IPS-20b (cell line): ENCODE results near the gene ANKRD6.

Experiments
- H3K27ac ChIP-seq: one replicate; pipeline ENCODE4 v1.5.1; 2013; ENCODE audit warnings: low read length
- H3K27me3 ChIP-seq: 2 replicates; pipeline ENCODE4 v1.6.1; 2013; ENCODE audit warnings: mild to moderate bottlenecking, low read length, inconsistent platforms; ENCODE audit not compliant: insufficient read depth
- H3K36me3 ChIP-seq: 2 replicates; pipeline ENCODE4 v1.6.1; 2013; ENCODE audit warnings: low read depth, mild to moderate bottlenecking, inconsistent platforms, low read length, moderate library complexity; ENCODE audit not compliant: insufficient read depth
- H3K4me1 ChIP-seq: 2 replicates; pipeline ENCODE4 v1.6.1; 2013; ENCODE audit warnings: mild to moderate bottlenecking, control low read depth, inconsistent platforms, low read length, moderate library complexity; ENCODE audit not compliant: insufficient read depth
- H3K4me3 ChIP-seq: 2 replicates; pipeline ENCODE4 v1.5.1; 2013; ENCODE audit warnings: mild to moderate bottlenecking, low read length, inconsistent platforms
- H3K9ac ChIP-seq: 2 replicates; pipeline ENCODE4 v1.6.1; 2013; ENCODE audit warnings: low read depth, mild to moderate bottlenecking, inconsistent platforms, low read length, moderate library complexity
- H3K9me3 ChIP-seq: 2 replicates; pipeline ENCODE4 v1.6.1; 2013; ENCODE audit warnings: mild to moderate bottlenecking, low read depth, low read length, inconsistent platforms; ENCODE audit not compliant: insufficient read depth

ANKRD6 gene

DNA sequence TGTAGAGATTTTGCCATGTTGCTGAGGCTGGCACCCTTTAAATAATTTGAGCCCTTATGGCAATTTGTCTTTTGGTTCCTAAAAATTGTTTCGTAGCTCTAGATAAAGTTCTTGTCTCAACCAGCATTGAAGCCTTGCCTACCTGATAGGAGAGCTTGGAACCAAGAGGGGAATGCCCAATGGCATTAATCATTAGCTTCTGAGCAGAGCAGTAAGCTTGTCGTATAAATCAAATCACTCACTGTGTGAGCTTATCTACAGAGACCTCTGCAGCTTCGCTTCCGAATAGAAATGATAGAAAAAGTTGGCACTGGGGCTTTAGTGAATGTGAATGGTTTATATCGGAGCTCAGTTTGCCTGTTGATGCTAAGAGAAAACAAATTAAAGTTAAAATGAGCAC is 10.7 kb downstream of the ANKRD6 start:
- H3K9me3 ChIP-seq: no peaks in the 10 kb centered on the region
- H3K9ac ChIP-seq: no peak overlapping the region
- H3K4me3 ChIP-seq: no peak overlapping the region
- H3K27me3 ChIP-seq: peaks cover 20% of the 10 kb centered on the region; the same call in 1 of the 2 replicates
- no peaks in the 10 kb centered on the region for H3K36me3 ChIP-seq
- no peak overlapping the region for H3K27ac ChIP-seq
- no peaks in the 10 kb centered on the region for H3K4me1 ChIP-seq

DNA sequence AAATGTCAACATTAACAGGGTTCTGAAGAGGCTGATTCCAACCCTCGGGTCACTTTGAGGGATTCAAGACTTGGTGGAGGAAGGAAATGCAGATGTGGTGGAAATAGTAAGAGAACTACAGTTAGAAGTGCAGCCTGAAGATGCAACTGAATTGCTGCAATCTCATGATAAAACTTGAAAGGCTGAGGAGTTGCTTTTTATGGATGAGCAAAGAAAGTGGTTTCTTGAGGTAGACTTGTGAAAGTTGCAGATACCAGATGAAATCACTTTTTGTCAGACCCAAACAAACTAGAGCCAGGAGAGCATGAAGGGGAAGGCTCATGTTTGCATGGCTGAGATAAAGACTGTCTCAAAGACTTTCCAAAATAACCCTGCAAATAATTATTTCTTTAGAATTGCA is 16.2 kb downstream of the ANKRD6 start:
- Histone ChIP-seq H3K27ac (no peak overlapping the region), H3K27me3 (no peaks in the 10 kb centered on the region), H3K4me3 (no peak overlapping the region), H3K9ac (no peak overlapping the region), H3K36me3 (no peaks in the 10 kb centered on the region), H3K9me3 (no peaks in the 10 kb centered on the region), H3K4me1 (no peaks in the 10 kb centered on the region)

DNA sequence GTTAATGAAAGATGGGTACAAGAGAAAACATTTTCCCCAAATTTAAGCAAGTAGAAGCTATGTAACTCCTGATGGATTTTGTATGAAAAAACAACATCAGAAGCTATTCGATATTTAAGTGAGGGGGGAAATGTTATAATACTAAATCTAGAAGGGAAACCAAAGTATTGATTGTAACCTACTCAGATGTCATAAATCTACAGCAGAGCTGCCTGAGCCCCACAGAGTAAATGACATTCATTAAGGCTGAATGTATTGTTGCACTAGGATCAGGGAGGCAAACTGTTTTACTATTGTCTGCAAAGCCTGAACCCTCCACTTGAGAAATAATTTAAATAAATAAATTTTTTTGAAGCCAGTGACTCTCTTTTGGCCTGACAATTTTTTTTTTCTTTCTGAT is 19.3 kb downstream of the ANKRD6 start:
- H3K4me1 ChIP-seq: no peaks in the 10 kb centered on the region
- H3K36me3 ChIP-seq: no peaks in the 10 kb centered on the region
- H3K27me3 ChIP-seq: no peaks in the 10 kb centered on the region
- no peak overlapping the region for H3K27ac ChIP-seq
- H3K4me3 ChIP-seq: no peak overlapping the region
- no peaks in the 10 kb centered on the region for H3K9me3 ChIP-seq
- no peak overlapping the region for H3K9ac ChIP-seq

GRCh38 chr6:89454300-89454699 is 21.3 kb downstream of the ANKRD6 start:
- no peak overlapping the region for H3K9ac ChIP-seq
- no peak overlapping the region for H3K27ac ChIP-seq
- H3K9me3 ChIP-seq: no peaks in the 10 kb centered on the region
- H3K27me3 ChIP-seq: no peaks in the 10 kb centered on the region
- no peaks in the 10 kb centered on the region for H3K36me3 ChIP-seq
- no peaks in the 10 kb centered on the region for H3K4me1 ChIP-seq
- H3K4me3 ChIP-seq: no peak overlapping the region

- Histone ChIP-seq H3K9ac (no peak overlapping the region), H3K9me3 (no peaks in the 10 kb centered on the region), H3K36me3 (no peaks in the 10 kb centered on the region), H3K4me1 (no peaks in the 10 kb centered on the region), H3K4me3 (no peak overlapping the region), H3K27ac (no peak overlapping the region), H3K27me3 (no peaks in the 10 kb centered on the region)
Measured at GRCh38 chr6:89458704-89459103, 25.8 kb downstream of the ANKRD6 start.

DNA sequence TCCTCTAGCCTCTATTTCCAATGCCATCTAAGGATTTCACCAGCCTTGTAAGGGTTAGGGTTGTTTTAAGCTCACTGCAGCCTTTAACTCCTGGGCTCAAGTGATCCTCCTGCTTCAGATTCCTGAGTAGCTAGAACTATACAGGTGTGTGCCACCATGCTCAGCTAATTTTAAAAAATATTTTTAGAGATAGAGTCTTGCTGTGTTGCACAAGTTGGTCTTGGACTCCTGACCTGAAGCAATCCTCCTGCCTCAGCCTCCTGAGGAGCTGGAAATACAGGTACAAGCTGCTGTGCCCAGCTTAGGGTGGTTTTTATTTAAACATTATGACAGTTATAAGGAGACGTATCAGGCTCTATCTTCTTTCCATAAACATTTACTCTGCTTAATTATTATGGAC is 26.5 kb downstream of the ANKRD6 start:
- Histone ChIP-seq H3K36me3 (no peaks in the 10 kb centered on the region), H3K9me3 (no peaks in the 10 kb centered on the region), H3K4me1 (no peaks in the 10 kb centered on the region), H3K27ac (no peak overlapping the region), H3K9ac (no peak overlapping the region), H3K4me3 (no peak overlapping the region), H3K27me3 (no peaks in the 10 kb centered on the region)

DNA sequence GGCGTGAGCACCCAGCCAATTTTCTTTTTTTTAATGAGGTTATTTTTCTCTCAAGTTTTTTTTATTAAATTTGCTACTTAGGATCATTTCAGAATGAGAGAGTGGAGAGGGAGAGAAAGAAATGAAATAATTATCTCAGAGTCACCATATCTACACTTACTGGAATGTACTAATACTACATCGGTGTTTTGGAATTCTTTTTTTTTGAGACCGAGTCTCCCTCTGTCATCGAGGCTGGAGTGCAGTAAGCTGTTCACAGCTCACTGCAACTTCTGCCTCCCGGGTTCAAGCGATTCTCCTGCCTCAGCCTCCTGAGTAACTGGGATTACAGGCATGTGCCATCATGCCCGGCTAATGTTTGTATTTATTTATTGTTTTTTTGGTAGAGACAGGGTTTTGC is 27.8 kb downstream of the ANKRD6 start:
- Histone ChIP-seq H3K9ac (no peak overlapping the region), H3K27ac (no peak overlapping the region), H3K4me3 (no peak overlapping the region), H3K4me1 (no peaks in the 10 kb centered on the region), H3K36me3 (no peaks in the 10 kb centered on the region), H3K27me3 (no peaks in the 10 kb centered on the region), H3K9me3 (no peaks in the 10 kb centered on the region)

DNA sequence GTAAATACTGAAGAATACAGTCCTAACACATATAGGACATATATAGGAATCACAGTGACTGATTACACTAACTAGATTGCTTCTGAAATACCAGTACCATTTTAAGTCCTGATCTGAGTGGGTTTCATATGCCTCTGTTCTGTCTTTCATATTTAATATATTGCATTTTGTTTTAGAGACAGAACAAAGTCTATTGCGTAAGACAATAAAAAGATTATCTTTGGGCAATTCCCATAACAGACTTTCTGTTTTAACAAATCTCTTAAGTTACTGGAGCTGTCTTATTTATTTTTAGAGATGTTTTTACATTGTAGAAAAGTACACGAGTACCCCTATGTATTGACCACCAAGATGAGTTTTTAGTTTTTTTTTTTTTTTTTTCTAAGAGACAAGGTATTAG is 29.6 kb downstream of the ANKRD6 start:
- Histone ChIP-seq H3K4me3 (no peak overlapping the region), H3K4me1 (no peaks in the 10 kb centered on the region), H3K9me3 (no peaks in the 10 kb centered on the region), H3K27me3 (no peaks in the 10 kb centered on the region), H3K36me3 (no peaks in the 10 kb centered on the region), H3K9ac (no peak overlapping the region), H3K27ac (no peak overlapping the region)

- Histone ChIP-seq H3K9me3 (no peaks in the 10 kb centered on the region), H3K4me3 (no peak overlapping the region), H3K27me3 (no peaks in the 10 kb centered on the region), H3K27ac (no peak overlapping the region), H3K9ac (no peak overlapping the region), H3K4me1 (no peaks in the 10 kb centered on the region), H3K36me3 (no peaks in the 10 kb centered on the region)
Measured at GRCh38 chr6:89464295-89464694, 31.3 kb downstream of the ANKRD6 start.

GRCh38 chr6:89467437-89467836 is 34.5 kb downstream of the ANKRD6 start:
- H3K36me3 ChIP-seq: no peaks in the 10 kb centered on the region
- 0 out of 2 replicates have a peak, but pooled peaks cover 4% of the 10 kb centered on the region for H3K4me1 ChIP-seq
- H3K9ac ChIP-seq: no peak overlapping the region
- H3K27ac ChIP-seq: no peak overlapping the region
- no peak overlapping the region for H3K4me3 ChIP-seq
- H3K9me3 ChIP-seq: no peaks in the 10 kb centered on the region
- no peaks in the 10 kb centered on the region for H3K27me3 ChIP-seq

- Histone ChIP-seq H3K4me1 (0 out of 2 replicates have a peak, but pooled peaks cover 4% of the 10 kb centered on the region), H3K27me3 (no peaks in the 10 kb centered on the region), H3K36me3 (no peaks in the 10 kb centered on the region), H3K4me3 (no peak overlapping the region), H3K9me3 (no peaks in the 10 kb centered on the region), H3K27ac (no peak overlapping the region), H3K9ac (no peak overlapping the region)
Measured at GRCh38 chr6:89468998-89469397, 36.0 kb downstream of the ANKRD6 start.

DNA sequence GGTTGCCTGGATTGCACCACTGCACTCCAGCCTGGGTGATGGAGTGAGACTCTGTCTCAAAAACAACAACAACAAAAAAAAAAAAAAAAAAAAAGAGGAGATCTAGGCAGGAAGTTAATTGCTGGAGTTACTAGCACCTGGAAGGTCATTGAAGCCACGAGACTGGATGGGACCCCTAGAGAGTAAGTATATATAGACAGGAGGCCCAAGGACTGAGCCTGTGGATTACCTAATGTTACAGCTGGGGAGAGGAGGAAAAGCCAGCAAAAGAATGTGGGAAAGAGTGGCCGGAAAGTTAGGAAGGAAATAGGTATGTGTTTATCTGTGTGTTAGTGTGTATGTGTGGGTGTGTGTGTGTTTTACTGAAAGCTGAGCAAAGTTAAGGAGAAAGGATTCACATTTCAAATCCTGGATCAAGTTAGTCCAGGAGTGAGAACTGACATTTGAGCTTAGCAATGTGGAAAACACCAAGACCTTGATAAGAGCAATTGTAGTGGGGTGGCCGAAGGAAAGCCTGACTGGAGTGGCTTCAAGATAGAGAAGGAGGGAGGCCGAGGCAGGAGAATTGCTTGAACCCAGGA is 38.4 kb downstream of the ANKRD6 start:
- Histone ChIP-seq H3K9ac (no peak overlapping the region), H3K9me3 (no peaks in the 10 kb centered on the region), H3K27ac (no peak overlapping the region), H3K36me3 (no peaks in the 10 kb centered on the region), H3K4me3 (no peak overlapping the region), H3K27me3 (no peaks in the 10 kb centered on the region), H3K4me1 (0 out of 2 replicates have a peak, but pooled peaks cover 4% of the 10 kb centered on the region)
